Astrocyte (in vitro differentiated cells and primary cell): ENCODE data around the gene ZSWIM8.

ENCODE experiments used
- CTCF ChIP-seq: IDR thresholded peaks from 2 replicates; pipeline ENCODE4 v1.5.1; 2011; ENCODE audit warnings: low read depth, mild to moderate bottlenecking, inconsistent platforms, low read length, moderate library complexity; ENCODE audit not compliant: insufficient read depth
- EZH2 ChIP-seq: IDR thresholded peaks from 2 replicates; pipeline ENCODE4 v1.6.1; 2012; ENCODE audit warnings: mild to moderate bottlenecking, low read length, inconsistent platforms; ENCODE audit not compliant: insufficient read depth

DNA sequence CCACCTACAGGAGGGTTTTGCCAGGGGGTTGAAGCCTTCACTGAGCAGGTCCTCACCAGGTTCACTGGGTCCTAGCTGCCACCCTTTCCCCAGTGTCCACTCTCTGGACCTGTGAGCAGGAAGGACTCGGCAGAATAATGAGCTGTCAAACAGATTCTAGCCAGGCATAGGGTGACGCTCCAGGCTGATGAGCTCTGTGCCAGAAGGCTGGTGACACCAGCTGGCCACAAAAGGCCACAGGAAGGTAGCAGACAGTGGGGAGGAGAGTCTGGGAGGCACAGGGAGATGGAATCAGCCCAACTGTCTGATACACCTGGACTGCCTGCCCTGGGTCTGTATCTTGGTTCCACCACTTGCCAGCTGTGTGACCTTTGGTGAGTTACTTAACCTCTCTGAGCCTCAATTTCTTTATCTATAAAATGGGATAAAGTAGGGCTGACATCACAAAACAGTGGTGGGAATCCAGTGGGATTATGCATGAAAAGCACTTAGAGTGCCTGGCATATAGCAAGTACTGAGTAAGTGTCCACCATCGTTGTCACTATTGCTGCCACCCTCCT lies 52.7 kb downstream of the ZSWIM8 start:
- TF ChIP-seq CTCF (no peak), EZH2 (no peak)
